Measurements from ENCODE around the gene FXYD6.

The FXYD6 gene

GRCh38 chr11:117887431-117888138 lies 11.1 kb upstream of the FXYD6 start:
- no peak for DNase-seq (ENCODE audit: low read depth, low spot score)

GRCh38 chr11:117885777-117886176 lies 9.3 kb upstream of the FXYD6 start:
- no peak for DNase-seq (ENCODE audit: low read depth, low spot score)

DNA sequence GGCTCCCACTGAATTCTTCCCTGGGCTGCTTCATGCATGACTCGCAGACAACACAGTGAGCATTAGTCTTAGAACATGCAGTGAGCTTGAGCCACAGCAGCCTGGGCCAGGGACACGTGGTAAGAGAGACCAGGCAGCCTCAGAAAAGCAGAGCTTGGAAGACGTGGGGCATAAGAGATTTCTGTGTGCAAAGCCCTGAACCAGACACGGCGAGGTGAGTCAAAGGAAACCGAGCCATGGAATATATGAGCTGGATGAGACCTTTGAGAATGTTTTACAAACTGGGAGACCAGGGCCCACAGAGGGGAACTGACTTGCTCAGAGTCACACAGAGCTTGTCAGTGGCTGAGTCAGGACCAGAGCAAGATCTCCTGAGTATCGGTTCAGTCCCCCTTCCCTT lies 8.5 kb upstream of the FXYD6 start:
- DNase-seq (ENCODE audit: low read depth, low spot score), result no peak

GRCh38 chr11:117883063-117883462 lies 6.6 kb upstream of the FXYD6 start:
- DNase-seq (ENCODE audit: low read depth, low spot score), result no peak

GRCh38 chr11:117882311-117882905 lies 6.0 kb upstream of the FXYD6 start:
- no peak for DNase-seq (ENCODE audit: low read depth, low spot score)

DNA sequence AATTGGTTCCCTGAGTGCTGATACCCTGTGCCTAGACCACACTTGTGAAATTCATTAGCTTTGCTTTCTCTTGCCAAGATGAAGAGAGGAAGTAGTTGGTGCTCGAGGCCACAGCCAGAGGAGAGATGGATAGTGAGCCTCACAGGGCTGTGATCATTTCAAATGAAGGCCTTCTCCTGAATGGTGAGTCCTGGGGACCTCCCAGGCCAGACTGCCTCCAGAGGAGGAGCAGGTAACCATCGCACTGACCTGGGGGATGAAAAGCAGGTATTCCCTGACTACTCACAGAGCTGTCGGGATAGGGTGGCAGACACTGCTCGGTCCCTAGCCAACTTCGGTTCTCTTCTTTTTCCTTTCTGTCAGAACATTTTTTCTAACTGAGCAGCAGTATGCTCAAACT lies 4.8 kb upstream of the FXYD6 start:
- DNase-seq (ENCODE audit: low read depth, low spot score), result no peak

DNA sequence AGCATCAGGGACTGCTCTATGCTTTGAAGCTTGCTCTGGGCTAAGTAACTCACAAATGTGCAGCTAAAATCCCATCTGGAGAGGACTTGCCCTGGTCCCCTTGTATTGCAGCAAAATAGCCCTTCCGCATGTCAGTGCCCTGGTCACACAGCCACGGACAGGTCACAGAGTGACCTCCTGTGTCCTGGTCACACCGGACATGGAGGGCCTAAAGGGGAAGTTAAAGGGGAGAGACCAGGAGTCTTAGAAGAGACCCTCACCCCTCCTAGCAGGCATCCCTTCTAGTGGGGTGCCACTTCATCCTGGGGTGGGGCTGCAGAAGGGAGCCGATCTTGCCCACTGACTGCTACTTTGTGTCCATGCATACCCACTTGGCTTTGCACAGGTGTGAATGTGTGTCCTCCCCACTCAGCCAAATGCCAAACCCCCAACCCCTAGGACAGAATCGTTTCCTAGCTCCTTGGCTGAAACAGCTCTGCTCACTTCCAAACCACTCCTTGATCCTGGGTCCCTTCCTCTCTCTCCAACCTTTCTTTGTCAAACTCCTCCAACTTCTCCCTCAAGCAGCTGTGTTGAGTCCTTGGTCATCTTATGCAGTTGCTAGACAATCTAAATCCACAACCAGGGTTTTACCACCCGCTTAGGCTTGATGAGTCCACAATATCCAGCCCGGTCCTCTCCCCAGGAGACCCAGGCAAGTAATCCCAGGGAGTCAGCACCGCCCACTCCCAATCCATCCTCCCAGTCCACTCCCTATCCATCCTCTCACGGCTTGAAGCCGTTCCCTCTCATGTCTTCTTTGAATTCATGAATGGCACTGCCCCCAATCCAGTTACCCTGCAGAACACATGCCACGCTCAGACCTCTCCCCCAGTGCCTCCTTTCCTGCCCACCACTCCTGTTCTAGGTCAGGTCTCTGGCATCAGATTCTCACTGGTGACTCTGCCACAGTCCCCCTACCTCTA lies 3.3 kb upstream of the FXYD6 start:
- no peak for DNase-seq (ENCODE audit: low read depth, low spot score)

DNA sequence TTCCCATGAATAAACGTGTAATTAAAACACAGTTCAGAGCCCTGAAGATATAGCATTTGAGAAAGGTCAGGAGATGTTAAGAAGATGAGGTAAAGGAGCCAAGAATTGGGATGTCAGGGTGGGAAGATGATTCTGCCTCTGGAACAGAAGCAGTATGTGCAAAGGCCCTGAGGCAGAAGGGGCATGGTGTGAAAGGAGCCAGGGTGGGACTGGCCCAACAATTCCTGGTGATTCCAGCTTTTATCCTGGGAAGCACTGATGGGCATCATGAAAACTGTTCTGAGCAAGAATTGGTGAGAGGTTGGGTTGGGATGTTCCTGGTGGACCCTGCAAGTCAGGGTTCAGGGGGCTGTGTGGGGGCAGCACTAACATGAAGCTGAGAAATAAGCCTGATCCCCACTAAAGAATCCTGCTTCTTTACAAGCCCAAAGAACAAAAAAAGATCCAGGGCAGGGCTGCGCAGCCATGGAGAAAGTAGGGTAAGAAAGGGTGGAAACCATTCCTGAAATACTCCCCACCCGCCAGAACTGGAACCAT lies 2.5 kb upstream of the FXYD6 start:
- DNase-seq (ENCODE audit: low read depth, low spot score), result no peak

DNA sequence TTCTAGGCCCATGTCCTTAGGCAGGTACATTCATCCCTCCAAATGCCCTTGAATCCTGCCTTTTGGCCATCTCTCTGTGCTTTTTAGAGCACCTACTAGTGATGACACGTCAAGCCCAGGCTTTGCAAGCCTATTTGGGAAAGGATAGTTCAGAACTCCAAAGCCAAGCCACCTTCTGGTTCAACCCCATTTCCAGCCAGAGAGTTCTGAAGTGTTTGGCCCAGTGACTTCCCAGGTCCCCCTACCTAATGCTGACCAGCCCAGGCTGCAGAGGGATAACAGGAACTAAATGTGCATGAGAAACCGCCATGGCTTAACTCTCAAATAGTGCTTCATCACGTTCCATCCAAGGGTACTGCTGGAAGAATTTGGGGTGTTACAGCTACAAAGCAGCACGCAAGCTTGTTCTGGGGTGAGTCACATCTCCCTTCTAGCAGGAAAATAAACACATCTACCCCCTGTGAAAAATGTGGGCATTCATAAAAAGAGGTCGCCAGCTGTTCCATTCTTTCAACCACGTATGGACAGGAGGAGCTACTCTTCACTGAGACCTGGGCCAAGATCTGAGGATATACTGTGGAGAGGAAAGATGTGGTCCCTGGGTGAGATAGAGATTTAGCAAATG lies 2.0 kb upstream of the FXYD6 start:
- DNase-seq (ENCODE audit: low read depth, low spot score), result no peak

- DNase-seq (ENCODE audit: low read depth, low spot score), result no peak
Measured at GRCh38 chr11:117877120-117877784, 794 bp upstream of the FXYD6 start.

- no peak for DNase-seq (ENCODE audit: low read depth, low spot score)
Measured at GRCh38 chr11:117876059-117876340, 458 bp downstream of the FXYD6 start.

DNA sequence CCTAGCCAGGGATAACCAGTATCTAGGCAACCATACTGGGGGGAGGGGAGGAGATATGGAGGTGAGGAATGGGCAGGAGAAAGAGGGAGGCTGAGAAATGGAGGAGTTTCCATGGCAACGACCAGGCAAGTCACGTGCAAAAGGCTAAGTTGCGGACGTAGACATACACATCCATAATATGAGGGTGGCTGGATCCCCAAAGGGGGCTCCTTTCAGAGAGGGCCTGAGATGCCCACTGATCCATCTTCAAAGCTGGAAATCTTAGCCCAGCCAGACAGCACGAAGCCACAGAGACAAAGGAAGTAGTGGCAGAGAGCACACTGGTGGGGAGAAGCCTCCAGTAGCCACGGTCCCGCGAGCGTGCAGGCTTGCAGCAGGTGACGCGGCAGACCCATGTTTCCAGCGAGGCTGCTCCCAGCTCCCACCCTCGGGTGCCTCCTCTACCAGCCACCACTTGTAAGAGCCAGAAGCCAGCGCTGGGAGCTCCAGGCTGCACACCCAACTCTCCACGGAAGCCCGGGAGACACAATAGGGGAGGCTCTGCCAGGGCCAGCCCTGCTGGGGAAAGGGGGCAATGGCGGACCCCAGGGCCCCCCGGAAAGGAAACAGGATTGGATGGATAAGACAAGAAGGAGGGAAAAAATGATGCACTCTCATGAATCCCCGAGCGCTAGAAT lies 938 bp downstream of the FXYD6 start:
- DNase-seq (ENCODE audit: low read depth, low spot score), result no peak

GRCh38 chr11:117874910-117875381 lies 1.5 kb downstream of the FXYD6 start:
- no peak for DNase-seq (ENCODE audit: low read depth, low spot score)

DNA sequence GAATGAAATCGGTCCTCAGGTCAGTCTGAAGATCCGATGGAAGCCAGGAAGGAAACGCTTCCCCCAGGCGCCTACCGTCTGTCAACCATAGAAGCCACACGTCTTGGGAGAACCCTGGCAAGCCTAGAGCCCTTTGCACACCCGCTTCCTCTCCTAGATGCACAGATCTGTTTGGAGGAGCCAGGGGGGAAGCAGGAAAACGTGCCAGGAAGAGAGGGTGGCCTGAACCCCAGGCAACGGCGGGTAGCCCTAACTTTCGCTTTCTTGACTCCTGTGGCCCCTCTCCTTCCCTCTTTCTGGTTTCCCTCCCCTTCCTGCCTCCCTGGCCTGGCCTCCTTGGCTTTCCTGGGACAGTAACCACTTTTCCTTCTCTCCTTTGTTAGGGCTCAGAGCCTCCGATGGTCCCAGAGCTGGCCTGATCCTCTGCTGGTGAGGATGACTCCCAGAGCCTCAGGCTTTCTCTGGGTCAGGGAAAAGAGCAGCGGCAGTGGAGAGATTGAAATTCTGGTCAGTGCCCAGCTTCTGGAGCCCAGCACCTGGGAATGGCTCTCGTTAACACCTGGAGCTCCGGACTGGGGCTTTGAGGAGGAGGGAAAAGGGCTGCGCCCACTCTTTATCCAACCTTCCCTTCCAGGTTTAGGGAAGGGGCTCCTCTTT lies 2.1 kb downstream of the FXYD6 start:
- no peak for DNase-seq (ENCODE audit: low read depth, low spot score)

GRCh38 chr11:117873828-117874125 lies 2.7 kb downstream of the FXYD6 start:
- no peak for DNase-seq (ENCODE audit: low read depth, low spot score)

DNA sequence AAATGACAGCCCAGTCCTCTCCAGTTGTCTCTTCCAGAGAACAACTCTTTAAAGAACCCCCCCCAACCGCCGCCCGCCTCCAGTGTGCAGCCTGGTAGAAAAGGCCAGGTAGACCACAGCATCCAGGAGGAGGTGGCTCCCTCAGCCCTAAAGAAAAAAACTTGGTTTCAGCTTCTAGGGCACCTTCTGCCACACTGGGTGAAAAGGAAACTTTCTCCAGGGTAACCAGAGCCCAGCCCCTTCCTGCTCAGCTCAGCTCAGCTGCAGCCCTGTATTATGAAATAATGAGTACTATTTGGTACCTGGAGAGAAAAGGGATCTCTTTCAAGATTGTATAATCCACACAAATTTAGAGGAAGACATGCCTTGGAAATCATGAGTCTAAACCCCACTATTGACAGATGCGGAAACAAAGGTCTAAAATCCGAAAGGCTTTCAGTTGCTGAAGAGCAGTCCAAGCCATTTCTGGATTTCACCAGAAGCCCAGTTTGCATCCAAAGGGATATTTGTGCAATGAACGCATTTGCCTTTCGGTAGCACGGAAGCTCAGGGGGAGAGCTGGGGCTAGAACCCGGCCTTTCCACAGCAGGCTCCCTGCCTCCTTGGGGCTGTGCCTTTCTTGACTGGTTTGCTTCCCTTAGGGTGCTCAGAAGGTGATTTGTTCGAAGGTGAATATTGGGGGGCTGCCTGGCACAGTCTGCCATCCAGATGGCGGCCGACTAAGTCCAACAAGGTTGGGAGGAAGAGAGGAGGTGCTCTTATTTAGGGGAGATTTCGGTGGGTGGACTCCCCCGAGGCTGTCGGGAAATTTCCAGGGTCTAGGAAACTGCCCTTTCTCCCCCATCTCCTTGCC lies 3.3 kb downstream of the FXYD6 start:
- DNase-seq (ENCODE audit: low read depth, low spot score), result no peak

DNA sequence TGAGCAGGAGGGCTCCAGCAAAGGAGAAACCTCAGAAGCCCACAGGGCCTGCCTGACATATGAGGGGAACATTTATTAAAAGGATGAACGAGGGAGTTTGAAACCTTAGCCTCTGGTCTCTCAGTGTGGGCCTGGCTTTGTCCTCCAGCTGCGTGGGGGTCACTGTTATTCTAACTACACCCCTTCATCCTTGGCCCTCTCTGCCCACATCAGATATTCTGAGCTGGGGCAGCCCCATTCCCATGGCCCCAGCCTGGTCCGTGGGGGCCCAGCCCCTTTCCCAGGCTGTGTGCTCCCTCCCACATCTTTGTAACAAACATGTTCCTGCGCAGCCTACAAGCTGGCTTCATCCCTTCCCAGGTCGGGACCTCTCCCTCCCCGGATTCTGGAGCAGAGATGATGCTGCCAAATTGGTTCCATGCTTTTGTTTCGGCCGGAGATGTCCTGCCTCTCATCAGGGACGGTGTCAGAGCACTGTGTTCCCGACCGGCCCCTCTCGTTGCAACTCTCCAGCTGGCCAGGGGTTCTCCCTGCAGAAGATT lies 4.0 kb downstream of the FXYD6 start:
- DNase-seq (ENCODE audit: low read depth, low spot score), result no peak

GRCh38 chr11:117871784-117872183 lies 4.7 kb downstream of the FXYD6 start:
- no peak for DNase-seq (ENCODE audit: low read depth, low spot score)

GRCh38 chr11:117871160-117871559 lies 5.3 kb downstream of the FXYD6 start:
- DNase-seq (ENCODE audit: low read depth, low spot score), result no peak

All from smooth muscle cell of the brain vasculature (primary cell).